Embryonic facial prominence (tissue), 1 donor: ENCODE data around the gene PRKCQ.
"Not testable (repeated sequence)": the region's sequence is repeated elsewhere in the genome, so short reads cannot be mapped to it uniquely, and the experiment has no call there.

ENCODE experiments used
- DNase-seq: peaks from one replicate; pipeline ENCODE4 v3.0.0-alpha.2; 2016; ENCODE audit errors: extremely low spot score

The PRKCQ gene

GRCh38 chr10:6384847-6385246, 195.2 kb downstream of the PRKCQ start:
- no peak for DNase-seq

- no peak for DNase-seq
Observed at GRCh38 chr10:6384031-6384430, 196.0 kb downstream of the PRKCQ start.

GRCh38 chr10:6383096-6383812, 196.8 kb downstream of the PRKCQ start:
- no peak for DNase-seq

GRCh38 chr10:6382081-6382480, 198.0 kb downstream of the PRKCQ start:
- no peak for DNase-seq

- DNase-seq, result not testable (repeated sequence)
Observed at GRCh38 chr10:6380478-6380877, 199.6 kb downstream of the PRKCQ start.

- no peak for DNase-seq
Observed at GRCh38 chr10:6379015-6379776, 200.9 kb downstream of the PRKCQ start.
